Measurements from ENCODE around the gene ROBO2.

Gene ROBO2

DNA sequence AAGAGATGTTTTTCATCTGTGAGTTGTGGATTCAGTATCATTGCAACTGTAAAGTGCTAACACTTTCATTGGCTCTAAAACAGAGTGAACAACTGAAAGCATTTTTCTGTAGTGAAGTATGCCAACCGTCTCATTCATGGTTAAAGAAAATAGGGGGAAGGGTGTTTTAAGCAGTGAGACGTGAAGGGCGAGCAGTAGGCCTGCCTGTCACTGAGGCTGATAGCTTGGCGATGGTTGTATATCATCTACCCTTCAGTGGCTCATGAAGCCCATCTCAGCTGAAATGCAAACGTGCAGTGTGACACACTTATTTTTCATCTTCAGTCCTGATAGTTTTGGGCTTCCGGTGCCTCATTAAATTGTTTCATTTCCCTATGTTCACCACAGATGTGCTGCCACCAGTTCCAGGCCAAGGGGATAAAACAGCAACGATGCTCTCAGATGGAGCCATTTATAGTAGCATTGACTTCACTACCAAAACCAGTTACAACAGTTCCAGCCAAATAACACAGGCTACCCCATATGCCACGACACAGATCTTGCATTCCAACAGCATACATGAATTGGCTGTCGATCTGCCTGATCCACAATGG lies 562.0 kb downstream of the ROBO2 start:
- DNase-seq: no peak

DNA sequence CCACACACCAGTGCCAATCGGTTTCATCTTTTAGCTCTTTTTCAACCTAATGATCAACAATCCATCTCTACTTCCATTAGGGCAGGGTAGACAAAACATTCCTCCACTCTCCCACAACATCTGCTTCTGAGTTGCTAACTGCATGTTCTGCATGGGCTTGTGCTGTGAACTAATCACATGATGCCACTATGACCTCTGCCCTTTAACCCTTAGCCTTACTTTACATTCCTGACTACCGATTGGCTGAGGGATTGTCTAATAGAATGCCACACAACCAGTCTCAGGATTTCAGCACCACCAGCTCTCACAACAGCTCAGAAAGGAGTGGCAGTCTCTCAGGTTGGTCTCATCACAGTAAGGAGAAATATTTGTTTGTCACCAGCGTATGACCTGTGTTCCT lies 562.8 kb downstream of the ROBO2 start:
- DNase-seq: no peak

DNA sequence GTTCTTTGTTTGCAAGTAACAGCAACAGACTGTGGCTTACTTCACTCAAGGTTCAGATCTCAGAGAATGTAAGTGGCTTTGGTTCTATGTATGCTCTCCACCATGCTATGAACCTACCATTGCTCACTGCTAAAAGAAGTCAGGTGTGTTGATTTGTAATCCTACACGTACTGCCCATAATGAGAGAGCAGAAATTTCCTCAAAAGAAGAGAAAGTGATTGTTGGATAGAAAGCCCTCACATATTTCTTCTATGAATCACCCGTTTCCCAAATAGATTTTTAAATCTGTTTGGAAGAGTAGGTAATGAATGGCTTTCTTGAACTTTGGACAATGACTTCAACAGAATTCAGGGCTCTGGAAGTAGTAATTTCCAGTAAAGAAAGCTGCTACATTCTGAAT lies 565.4 kb downstream of the ROBO2 start:
- DNase-seq: no peak

DNA sequence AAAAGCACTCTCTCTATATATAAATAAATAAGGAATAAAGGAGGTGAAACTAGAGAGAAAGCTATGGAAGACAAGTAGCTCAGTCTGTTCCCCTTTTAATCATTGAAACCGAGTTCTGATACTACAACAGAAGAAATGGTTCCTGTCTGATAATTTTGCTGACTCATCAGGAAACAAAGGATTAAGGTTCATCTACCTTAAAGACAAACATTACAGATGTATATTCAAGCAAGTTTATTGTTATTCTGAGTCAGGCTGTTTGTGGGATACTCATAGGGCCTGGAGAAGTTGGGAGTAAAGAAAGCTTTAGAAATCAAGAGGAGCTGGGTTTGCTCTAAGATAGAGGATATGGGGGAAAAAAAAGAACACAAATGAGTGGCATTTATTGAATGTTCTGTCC lies 566.0 kb downstream of the ROBO2 start:
- DNase-seq: no peak

DNA sequence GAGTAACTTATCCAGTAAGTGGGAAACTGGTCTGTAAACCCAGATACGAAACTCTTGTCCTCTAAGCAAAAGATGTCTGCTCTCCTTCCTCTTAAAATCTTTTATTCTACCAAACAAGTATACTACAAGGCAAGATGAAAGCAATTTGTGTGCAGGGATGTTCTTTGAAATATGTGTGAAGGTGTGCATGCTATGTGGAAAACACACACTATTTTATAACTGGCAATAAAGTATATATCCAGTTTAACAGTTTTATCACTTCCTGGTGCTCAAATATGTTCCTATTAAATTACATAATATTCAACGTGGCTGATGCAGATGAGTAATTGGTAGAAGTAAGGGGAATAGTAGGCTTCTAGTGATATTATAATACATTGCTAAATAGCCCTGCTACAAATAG lies 566.5 kb downstream of the ROBO2 start:
- DNase-seq: no peak

DNA sequence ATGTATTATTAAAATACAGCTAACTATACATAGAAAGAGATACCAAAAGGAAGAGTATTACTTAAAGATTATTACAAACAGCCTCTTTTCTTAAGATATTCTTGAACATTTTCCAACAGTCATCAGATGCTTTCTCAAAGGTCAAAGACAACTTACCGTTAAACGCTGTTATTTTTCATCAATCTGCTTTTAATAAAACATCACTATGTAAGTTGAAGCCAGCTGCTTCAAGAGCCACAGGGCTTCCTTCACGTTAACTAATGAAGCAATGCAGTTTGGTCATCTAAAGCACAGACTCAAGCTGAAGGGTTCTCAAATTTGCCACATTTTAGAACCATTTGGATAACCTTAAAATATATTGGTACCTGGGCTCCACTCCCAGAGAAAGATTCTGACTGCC lies 578.8 kb downstream of the ROBO2 start:
- DNase-seq: no peak

DNA sequence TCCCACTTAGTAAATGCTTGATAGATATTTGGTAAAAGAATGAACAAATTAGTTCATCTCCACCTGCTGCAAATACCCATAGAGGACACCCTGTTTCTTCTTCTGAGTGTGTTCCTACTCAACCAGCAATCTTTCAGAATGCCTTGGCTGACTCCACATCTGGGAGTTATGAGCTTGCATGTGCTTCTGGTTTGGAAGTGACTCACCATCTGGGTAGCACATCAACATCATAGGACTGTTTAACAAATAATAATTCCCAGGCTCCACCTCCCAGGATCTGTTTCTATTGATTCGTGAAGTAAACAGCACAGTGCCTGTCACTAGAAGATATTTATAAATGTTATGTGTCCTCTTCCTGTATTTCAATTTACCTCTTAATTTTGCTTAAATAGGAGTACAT lies 580.1 kb downstream of the ROBO2 start:
- no peak for DNase-seq

DNA sequence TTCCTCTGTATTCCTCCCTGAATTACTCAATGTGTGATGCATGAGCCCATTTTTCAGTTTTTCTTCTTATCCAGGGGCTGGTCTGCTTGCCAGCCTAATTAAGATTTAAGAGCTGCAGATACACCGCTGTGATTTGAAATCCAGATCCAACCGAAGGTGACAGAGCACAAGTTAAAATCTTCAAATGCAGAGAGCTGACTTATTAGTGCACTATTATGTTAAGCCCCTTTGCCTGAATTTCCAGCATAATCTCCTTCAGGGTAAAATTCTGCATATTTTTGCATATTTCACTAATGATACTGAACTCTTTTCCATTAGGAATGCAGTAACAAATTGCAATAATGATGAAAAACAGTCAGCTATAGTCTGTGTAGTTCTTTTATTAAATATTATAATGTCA lies 583.6 kb downstream of the ROBO2 start:
- DNase-seq: no peak

DNA sequence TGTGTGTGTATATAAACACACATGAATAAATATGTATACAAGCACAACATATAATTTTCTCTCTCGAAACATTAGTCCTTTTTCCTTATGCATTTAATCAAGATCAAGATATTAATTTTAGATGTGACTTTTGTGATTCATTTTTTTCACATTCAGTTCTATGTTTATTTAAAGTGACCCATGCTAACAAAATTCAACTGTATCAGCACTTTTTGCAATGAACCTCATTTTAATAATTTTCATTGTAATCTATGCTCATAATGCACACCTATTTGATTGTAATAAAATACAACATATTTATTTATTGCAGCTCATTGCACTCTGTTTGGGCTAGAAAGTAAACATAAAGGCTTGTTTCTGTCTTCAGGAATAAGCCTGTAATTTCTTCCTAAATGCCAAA lies 586.3 kb downstream of the ROBO2 start:
- no peak for DNase-seq

DNA sequence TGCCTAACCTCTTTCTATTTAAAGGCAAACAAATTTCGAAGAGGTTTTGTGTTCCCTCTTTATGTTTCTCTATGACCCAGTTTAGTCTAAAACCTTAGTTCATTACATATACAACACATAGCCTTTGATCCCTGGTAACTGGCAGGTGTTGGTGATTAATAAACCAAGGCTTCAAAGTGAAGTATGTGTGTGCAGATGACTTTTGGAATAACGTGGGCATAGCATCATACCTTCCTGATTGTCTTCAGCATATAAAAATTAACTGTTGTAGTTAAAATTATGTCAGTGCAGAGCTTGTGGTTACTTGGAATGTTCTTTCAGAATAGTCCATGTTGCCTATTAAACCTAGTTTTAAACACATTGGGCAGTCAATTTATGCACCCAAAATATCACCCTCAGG lies 608.3 kb downstream of the ROBO2 start:
- no peak for DNase-seq

DNA sequence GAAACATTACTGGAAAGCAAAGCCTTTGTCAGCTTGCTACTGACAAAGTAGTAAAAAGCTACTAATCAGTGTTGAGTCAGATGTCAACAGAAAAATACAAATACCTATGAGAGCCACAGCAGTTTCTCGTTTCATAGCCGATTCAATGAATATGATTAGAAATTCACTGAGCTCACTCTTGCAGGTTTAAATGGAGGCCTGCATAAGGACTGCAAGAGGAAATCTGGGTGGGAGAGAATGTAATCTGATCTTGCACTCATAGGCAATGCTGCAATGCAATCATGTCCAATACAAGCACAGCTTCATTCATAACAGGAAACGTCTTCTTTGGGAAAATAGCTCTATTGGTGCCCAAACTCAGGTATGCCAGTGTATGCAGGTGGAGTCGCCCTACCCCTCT lies 608.8 kb downstream of the ROBO2 start:
- DNase-seq: no peak

DNA sequence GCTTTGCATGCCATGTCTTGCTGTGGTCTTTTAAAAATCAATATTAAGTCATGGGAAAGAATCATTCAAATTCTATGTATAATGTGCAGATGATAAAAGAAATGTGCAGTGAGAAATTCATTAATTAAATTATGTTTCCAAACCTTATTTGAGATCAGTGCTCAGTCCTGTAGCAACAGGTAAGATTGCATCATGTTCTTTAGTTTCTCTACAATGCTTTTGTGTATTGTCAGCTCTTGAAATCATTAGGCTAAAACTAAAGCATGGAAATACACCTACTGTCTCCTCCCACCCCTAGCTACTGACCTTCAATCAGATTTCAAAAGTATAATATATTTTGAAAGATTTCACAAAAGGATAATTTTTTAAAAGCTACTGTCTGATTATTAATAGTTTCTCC lies 612.7 kb downstream of the ROBO2 start:
- DNase-seq: no peak

DNA sequence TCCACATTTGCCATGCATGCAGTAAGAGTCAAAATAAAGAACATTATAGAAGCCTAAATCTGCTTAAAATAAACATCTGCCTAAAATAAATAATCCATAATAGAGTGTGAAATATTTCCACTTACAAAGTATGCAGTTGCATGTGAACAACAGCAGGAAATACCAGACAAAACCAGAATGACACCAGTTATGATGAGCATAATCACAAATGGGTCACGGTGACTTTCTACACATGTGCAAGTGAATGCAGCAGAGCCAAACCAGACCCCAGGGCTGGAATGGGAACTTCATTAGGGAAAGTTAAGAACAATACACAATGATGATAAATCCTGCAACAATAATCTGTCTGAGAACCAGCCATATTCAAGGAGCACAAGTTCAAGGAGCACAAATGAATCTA lies 615.5 kb downstream of the ROBO2 start:
- no peak for DNase-seq

DNA sequence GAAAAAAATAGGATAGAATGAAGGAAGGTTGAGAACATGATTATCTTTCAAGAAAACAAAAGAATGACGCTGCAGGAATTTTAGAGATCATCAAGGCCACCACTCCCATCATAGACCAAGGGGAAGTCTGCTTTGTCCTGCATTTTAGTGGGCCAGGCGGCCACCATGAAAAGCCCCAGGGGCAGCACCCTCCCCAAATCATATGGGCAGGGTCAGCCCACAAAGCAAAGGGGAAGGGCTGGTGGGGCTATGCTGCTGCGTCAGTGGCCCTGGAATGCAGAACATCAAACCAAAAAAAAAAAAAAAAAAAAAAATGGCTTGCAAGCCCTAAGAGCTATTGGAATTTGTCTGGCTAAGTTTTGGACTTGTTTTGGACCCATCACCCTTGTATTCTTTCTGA lies 620.8 kb downstream of the ROBO2 start:
- DNase-seq: no peak

DNA sequence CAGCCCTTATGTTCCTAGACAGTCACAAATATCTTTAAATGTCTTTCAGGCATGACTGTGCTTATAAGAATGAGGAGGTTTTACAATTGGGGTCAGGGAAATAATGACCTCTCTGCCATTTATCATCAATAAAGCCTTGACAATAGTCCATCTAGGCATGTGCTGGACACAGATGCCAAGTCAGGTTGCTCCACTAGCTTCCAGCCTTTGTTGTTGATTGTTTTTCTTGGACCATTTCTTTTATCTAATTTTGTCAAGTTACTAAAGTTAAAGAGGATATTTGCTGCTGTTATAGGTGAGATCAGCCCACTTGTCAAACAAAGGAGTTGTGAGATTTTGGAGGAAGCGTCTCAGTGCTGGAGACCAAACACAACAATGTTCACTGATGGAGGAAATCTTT lies 628.0 kb downstream of the ROBO2 start:
- DNase-seq: no peak

DNA sequence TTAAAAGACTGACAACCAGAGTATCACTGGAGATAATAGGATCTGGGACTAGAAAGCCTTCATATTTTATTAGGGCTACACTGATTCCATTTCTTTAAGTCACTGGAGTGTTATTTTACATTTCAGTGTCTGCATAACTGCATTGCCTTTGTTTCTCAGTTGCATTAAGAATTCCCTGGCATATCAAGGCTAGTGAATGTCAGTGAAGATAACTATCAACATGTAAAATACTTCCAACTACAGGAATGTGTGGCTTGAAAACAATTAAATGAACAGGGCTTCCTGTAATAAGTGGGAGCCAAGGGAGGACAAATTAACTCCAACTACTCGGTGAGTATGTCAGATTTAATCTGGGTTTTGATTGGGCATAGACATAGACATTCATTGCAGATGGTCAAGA lies 628.5 kb downstream of the ROBO2 start:
- no peak for DNase-seq

DNA sequence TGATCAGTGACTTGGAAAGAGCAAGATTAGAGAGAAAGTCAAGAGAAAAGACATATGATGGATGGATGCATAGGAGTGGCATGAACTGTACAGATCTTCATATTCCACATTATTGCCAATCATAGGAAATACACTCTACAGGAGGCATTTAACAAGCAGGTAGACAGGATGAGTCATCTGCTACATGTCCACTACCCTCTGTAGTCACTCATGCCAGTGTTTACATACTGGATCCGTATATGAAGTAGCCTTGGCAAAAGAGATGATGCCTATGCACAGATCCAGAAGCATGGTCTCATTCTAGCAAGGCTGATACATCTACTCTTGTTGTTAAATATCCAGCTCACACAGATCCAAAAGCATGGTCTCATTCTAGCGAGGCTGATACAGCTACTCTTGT lies 632.1 kb downstream of the ROBO2 start:
- no peak for DNase-seq

DNA sequence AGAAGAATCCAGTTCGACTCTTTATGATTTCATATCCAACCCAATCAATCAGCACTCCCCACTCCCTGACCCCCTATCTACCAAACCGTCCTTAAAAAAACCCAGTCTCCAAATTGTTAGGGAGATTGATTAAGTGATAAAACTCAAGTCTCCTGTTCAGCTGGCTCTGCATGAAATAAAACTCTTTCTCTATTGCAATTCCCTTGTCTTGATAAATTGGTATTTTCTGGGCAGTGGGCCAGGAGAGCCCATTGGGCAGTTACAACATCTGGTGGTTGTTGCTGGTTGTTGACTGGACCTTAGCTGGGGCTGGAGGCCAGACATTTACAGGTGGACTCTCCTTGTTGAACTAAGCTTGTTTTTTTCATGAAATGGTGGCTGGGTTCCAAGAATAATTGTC lies 642.3 kb downstream of the ROBO2 start:
- DNase-seq: no peak

DNA sequence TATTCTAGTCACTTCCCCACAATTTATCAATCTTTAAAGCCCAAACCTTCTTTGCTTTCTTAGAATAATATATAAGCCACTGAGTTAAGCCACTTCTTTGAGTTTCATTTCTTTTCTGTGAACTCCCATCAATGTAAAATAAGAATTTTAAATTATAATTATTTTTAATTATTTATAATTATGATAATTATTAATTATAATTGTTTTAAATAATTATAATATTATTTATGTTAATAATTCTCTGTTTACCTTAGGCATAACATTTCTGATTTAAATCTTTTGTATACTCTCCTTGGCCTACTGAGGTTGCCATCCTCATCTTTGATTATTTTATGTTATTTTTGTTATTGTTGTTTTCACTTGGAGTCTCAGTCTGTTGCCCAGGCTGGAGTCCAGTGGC lies 644.2 kb downstream of the ROBO2 start:
- DNase-seq: no peak

DNA sequence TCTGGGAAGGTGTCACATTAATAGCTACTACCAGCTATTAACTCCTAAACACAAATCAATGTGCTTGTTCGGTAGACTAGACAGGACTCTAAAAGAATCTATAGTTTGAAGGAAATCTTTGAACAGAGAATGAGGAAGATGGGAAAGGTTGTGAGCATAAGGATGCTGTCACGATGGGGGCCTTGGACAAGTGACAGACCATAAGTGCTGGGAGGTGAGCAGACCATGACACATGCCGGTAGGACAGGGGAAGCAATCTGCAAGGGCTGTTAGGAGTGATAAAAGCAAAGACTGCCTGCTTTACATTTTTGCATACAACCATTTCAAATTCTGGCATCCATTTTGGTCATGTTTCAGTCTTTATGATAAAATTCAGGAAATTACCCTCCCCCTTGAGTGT lies 645.8 kb downstream of the ROBO2 start:
- DNase-seq: no peak

DNA sequence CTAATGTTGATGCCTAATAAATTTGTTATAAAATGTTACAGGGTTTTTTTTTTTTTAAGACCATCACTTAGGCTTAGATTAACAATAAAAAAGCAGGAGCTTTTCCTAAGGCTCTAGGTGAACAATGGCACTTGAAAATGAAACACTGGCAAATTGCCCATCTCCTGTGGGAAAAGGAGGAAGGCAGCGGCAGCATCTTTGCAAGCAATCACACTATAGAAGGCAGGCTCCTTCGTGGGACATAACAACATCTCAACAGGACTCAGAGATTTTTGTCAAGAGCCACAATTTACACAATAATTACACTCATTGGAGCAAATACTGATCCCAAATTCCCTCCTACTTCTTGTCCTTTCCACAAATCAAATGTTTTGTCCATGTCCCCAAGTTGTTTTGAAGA lies 646.7 kb downstream of the ROBO2 start:
- DNase-seq: no peak

DNA sequence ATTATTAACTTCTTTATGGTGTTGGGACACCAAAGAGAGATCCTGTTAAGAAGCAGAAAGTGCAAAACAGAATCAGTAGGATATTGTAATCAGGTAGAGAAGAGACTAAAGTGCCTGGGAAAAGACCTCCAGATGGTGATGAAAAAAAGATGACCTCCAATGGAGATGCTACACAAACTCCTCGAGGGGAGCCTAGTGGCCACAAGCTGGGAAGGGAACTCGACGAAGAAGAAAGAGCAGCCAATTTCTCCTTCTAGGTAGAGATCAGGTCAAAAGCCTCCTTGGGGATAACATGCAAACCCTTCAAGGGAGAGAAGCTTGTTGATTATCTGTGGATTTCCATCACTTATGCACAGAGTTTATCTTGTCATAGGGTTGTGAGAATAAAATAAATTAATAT lies 647.6 kb downstream of the ROBO2 start:
- DNase-seq: no peak

DNA sequence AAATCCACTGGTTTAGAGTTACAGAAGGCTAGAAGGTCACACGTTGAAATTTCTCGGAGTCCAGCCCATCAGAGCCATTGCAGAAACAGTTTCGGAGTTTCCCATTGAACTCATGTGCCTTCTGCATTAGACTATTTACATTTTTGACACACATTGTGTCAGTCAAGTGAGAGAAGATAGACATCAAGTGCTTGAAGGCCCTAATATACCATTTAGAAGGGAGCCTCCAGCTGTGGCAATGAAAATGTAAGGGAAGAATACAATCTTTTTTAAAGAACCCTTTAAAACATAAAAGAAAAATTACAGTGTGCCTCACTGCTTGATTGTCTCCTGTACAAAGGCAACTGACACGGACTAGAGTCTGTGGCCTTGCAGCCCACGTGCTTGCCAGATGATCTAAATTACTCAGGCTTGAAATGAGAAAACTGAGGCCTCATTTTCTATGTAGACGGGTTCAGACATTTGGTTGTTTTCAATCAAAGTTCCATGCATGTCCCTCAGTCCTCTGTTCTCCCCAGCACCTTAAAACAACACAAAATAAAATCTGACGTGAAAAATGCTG lies 650.5 kb downstream of the ROBO2 start:
- no peak for DNase-seq

DNA sequence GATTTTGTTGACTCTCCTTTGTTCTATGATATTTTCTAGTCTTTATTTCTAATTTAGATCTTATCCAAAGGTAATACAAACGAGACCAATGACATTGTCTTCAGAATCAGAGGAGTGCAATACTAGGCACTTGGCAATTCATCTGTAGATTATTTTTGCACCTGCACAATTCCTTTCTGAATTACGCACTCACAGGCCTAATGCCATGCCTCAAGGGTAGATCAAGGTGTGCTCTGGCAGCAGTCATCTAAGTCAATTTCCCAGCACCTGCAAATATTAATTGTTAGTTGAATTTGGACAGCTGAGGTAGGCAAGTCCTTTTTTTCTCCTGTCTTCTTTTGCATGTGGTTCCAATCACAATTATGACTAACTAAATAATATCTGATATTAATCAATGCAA lies 653.2 kb downstream of the ROBO2 start:
- DNase-seq: no peak

DNA sequence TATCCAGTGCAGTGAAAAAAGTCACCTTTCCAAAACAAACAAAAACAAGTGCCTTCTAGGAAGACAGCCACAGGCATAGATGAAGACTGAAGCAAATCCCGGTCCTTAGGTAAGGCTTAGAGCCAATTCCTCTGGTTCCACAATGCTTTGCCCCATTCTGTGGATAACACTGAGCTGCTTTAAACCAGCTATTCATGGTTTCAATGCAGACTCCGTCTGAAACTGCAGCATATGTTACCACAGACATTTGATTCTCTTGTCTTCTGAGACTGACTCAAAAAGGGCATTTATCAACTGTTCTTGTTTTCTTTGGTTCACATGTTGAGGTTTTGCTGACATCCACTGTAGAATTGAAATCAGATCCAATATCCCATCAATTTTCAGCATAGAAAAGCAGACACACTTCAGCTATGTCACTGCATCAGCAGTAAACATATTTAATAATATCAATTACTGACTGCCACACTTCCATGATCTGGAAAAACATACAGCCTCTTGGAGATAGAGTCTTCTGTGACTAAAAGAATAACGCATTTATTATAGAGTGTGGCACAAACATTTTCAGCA lies 659.3 kb downstream of the ROBO2 start:
- no peak for DNase-seq
